H1 (cell line): ENCODE results near the gene AWAT2. TPM values are rescaled to one million over a fixed set of nuclear protein-coding genes. Genes with fewer than 3 reads are reported as not detected.

ENCODE experiments used
- CTCF ChIA-PET: fragments of 300-600 bp; sonication (Branson Sonifier 250); formaldehyde crosslinking; loops from one replicate; lab custom pipeline; 2021; ENCODE audit not compliant: partially characterized antibody; lab: Charles Lee
- POLR2A ChIA-PET: fragments of 300-600 bp; sonication (Branson Sonifier 250); formaldehyde crosslinking; loops from one replicate; lab custom pipeline; 2021; ENCODE audit warnings: inconsistent platforms; ENCODE audit not compliant: partially characterized antibody; lab: Charles Lee
- DNase-seq, 2 experiments: peaks; one replicate each; pipeline versions ENCODE4 v3.0.0 to v3.0.0-alpha.2; 2010 to 2022; ENCODE audit warnings: low spot score in 2 of 2, low read depth in 1 of 2, mixed read lengths in 1 of 2
- FAIRE-seq: peaks from 2 replicates; lab custom pipeline; 2011; peaks lifted over from hg19 to GRCh38; lab: Jason Lieb, UNC
- H2AFZ ChIP-seq: 2 replicates; pipeline ENCODE4 v1.8.1; 2012; ENCODE audit warnings: low read length, inconsistent platforms
- H2AK5ac ChIP-seq: 2 replicates; pipeline ENCODE4 v1.6.1; 2013; ENCODE audit warnings: low read depth, low read length
- H2BK120ac ChIP-seq: replicated peaks from 2 replicates; pipeline ENCODE3; 2013; ENCODE audit warnings: low read depth, low read length, inconsistent platforms
- H2BK12ac ChIP-seq: 2 replicates; pipeline ENCODE4 v1.6.1; 2013; ENCODE audit warnings: low read depth, low read length
- H2BK15ac ChIP-seq: 2 replicates; pipeline ENCODE4 v1.6.1; 2013; ENCODE audit warnings: low read length
- H2BK20ac ChIP-seq: 2 replicates; pipeline ENCODE4 v1.6.1; 2013; ENCODE audit warnings: low read length
- H2BK5ac ChIP-seq: 2 replicates; pipeline ENCODE4 v1.6.1; 2013; ENCODE audit warnings: low read depth, low read length
- H3K14ac ChIP-seq: 2 replicates; pipeline ENCODE4 v1.6.1; 2013; ENCODE audit warnings: inconsistent platforms; ENCODE audit not compliant: insufficient read length
- H3K18ac ChIP-seq: 2 replicates; pipeline ENCODE4 v1.6.1; 2013; ENCODE audit warnings: low read length; ENCODE audit errors: extremely low read depth
- H3K23ac ChIP-seq: 2 replicates; pipeline ENCODE4 v1.6.1; 2013; ENCODE audit warnings: inconsistent platforms; ENCODE audit not compliant: insufficient read length
- H3K23me2 ChIP-seq: 2 replicates; pipeline ENCODE4 v1.6.1; 2013; ENCODE audit warnings: low read depth, low read length
- H3K27ac ChIP-seq: 2 replicates; pipeline ENCODE4 v1.6.1; 2011; ENCODE audit warnings: low read depth, low read length, inconsistent platforms
- H3K27me3 ChIP-seq, 4 experiments: replicated peaks in 1 of 4; 1 replicate in 1 of 4; 2 replicates in 3 of 4; pipeline versions ENCODE4 v1.6.1 to v1.8.1; 2011 to 2013; ENCODE audit warnings: low read length in 3 of 4, mild to moderate bottlenecking in 3 of 4, inconsistent platforms in 2 of 4, mixed read lengths in 2 of 4, moderate library complexity in 1 of 4; ENCODE audit not compliant: control insufficient read depth in 3 of 4, insufficient read depth in 3 of 4; ENCODE audit errors: extremely low read depth in 1 of 4
- H3K36me3 ChIP-seq, 4 experiments: 2 replicates each; pipeline versions ENCODE4 v1.6.1 to v1.8.1; 2011 to 2013; ENCODE audit warnings: mild to moderate bottlenecking in 4 of 4, low read length in 3 of 4, moderate library complexity in 2 of 4, control low read depth in 1 of 4, inconsistent platforms in 1 of 4; ENCODE audit not compliant: insufficient read depth in 4 of 4, control insufficient read depth in 2 of 4
- H3K4ac ChIP-seq: replicated peaks from 2 replicates; pipeline ENCODE3; 2013; ENCODE audit warnings: low read length, low read depth, mixed read lengths, inconsistent platforms; ENCODE audit not compliant: insufficient read length
- H3K4me1 ChIP-seq, 4 experiments: replicated peaks in 1 of 4; 1 replicate in 1 of 4; 2 replicates in 3 of 4; pipeline versions ENCODE4 v1.6.1 to v1.8.1; 2011 to 2013; ENCODE audit warnings: low read length in 3 of 4, inconsistent platforms in 2 of 4, mixed read lengths in 1 of 4; ENCODE audit not compliant: insufficient read depth in 4 of 4, control insufficient read depth in 3 of 4
- H3K4me2 ChIP-seq, 2 experiments: 2 replicates each; pipeline versions ENCODE4 v1.6.1 to v1.8.1; 2011 to 2013; ENCODE audit warnings: low read depth in 2 of 2, low read length in 2 of 2, control low read depth in 1 of 2, inconsistent platforms in 1 of 2, mild to moderate bottlenecking in 1 of 2; ENCODE audit not compliant: insufficient read depth in 1 of 2
- H3K4me3 ChIP-seq, 4 experiments: fragments of 200-600, 300-600 bp in 1 of 4; sonication (generic), shearing (Covaris generic), sonication (Bioruptor Twin) in 1 of 4; 2 replicates each; pipeline versions ENCODE4 v1.5.1 to v1.8.1; 2011 to 2016; ENCODE audit warnings: low read length in 4 of 4, low read depth in 3 of 4, control low read depth in 2 of 4, inconsistent platforms in 2 of 4, mild to moderate bottlenecking in 2 of 4, mixed read lengths in 1 of 4, moderate library complexity in 1 of 4; ENCODE audit not compliant: insufficient read depth in 2 of 4; ENCODE audit errors: extremely low read depth in 1 of 4
- H3K56ac ChIP-seq: replicated peaks from 2 replicates; pipeline ENCODE3; 2013; ENCODE audit warnings: low read depth, mild to moderate bottlenecking, mixed read lengths, low read length, inconsistent platforms; ENCODE audit not compliant: insufficient read length
- H3K79me1 ChIP-seq: 2 replicates; pipeline ENCODE4 v1.6.1; 2013; ENCODE audit warnings: low read depth, low read length, control low read depth
- H3K79me2 ChIP-seq, 2 experiments: 2 replicates each; pipeline versions ENCODE4 v1.6.1 to v1.8.1; 2012 to 2013; ENCODE audit warnings: low read length in 2 of 2, mild to moderate bottlenecking in 2 of 2, inconsistent platforms in 1 of 2; ENCODE audit not compliant: insufficient read depth in 2 of 2, control insufficient read depth in 1 of 2
- H3K9ac ChIP-seq, 4 experiments: replicated peaks in 1 of 4; 1 replicate in 1 of 4; 2 replicates in 3 of 4; pipeline versions ENCODE4 v1.6.1 to v1.8.1; 2011 to 2013; ENCODE audit warnings: low read depth in 3 of 4, low read length in 3 of 4, control low read depth in 2 of 4, mild to moderate bottlenecking in 2 of 4, moderate library complexity in 2 of 4, inconsistent platforms in 1 of 4; ENCODE audit errors: extremely low read depth in 1 of 4
- H3K9me3 ChIP-seq, 2 experiments: 2 replicates each; pipeline versions ENCODE4 v1.6.1 to v1.8.1; 2012 to 2013; ENCODE audit warnings: mild to moderate bottlenecking in 2 of 2, moderate library complexity in 2 of 2, control low read depth in 1 of 2, inconsistent platforms in 1 of 2, low read depth in 1 of 2, low read length in 1 of 2, mixed read lengths in 1 of 2; ENCODE audit not compliant: insufficient read depth in 2 of 2
- H4K20me1 ChIP-seq, 2 experiments: replicated peaks in 1 of 2; 2 replicates each; pipeline versions ENCODE3 to v1.8.1; 2011 to 2013; ENCODE audit warnings: inconsistent platforms in 2 of 2, low read length in 2 of 2, mild to moderate bottlenecking in 1 of 2; ENCODE audit not compliant: insufficient read depth in 2 of 2, control insufficient read depth in 1 of 2
- H4K5ac ChIP-seq: 2 replicates; pipeline ENCODE4 v1.6.1; 2013; ENCODE audit warnings: low read length, low read depth, mixed read lengths, inconsistent platforms; ENCODE audit not compliant: insufficient read length
- H4K8ac ChIP-seq: 2 replicates; pipeline ENCODE4 v1.8.0; 2013; ENCODE audit warnings: mild to moderate bottlenecking, moderate library complexity, low read length, inconsistent platforms; ENCODE audit not compliant: insufficient read depth; ENCODE audit errors: extremely low read depth
- H4K91ac ChIP-seq: replicated peaks from 2 replicates; pipeline ENCODE3; 2013; ENCODE audit warnings: low read length, mixed read lengths, inconsistent platforms; ENCODE audit not compliant: insufficient read length
- WGBS, 2 experiments: shearing (Covaris generic) in 1 of 2; methylation state at CpG; one replicate each; pipeline versions ENCODE4 v1.1.6 to v1.1.7; 2013 to 2015; ENCODE audit warnings: low lambda C conversion rate in 2 of 2, mixed read lengths in 2 of 2, inconsistent platforms in 1 of 2, low coverage in 1 of 2, missing lambda C conversion rate in 1 of 2; ENCODE audit not compliant: insufficient replicate concordance in 2 of 2, insufficient coverage in 1 of 2, insufficient read length in 1 of 2; ENCODE audit errors: extremely low coverage in 1 of 2, missing lambda C conversion rate in 1 of 2; 5-methylcytosine and 5-hydroxymethylcytosine counted together
- polyA plus RNA-seq, 7 experiments: library from polyadenylated mRNA; depleted of rRNA in 3 of 7; stranded (reverse) in 5 of 7; unstranded in 2 of 7; fragments of >200 nt in 5 of 7; fragments of 200-250 nt in 2 of 7; gene quantifications; 1 replicate in 5 of 7; 2 replicates in 1 of 7; 4 replicates in 1 of 7; pipeline versions ENCODE4 v1.2.1 to v1.2.3, GENCODE V29; 2011 to 2013; ENCODE audit warnings: missing spikeins in 2 of 7, mixed read lengths in 2 of 7
- total RNA-seq: library from RNA; stranded (reverse); fragmentation: NEBNext Ultra II Directional; extraction: Animal tissue kit (Norgen Biotek cat#: 25700); gene quantifications from 2 replicates; pipeline ENCODE4 v1.2.1, GENCODE V29; 2021

Gene AWAT2
- total and polyA plus RNA-seq, 2 of the 8 experiments (the other 6 are each of a cell fraction or from before 2014, with no cell fraction given): not detected

DNA sequence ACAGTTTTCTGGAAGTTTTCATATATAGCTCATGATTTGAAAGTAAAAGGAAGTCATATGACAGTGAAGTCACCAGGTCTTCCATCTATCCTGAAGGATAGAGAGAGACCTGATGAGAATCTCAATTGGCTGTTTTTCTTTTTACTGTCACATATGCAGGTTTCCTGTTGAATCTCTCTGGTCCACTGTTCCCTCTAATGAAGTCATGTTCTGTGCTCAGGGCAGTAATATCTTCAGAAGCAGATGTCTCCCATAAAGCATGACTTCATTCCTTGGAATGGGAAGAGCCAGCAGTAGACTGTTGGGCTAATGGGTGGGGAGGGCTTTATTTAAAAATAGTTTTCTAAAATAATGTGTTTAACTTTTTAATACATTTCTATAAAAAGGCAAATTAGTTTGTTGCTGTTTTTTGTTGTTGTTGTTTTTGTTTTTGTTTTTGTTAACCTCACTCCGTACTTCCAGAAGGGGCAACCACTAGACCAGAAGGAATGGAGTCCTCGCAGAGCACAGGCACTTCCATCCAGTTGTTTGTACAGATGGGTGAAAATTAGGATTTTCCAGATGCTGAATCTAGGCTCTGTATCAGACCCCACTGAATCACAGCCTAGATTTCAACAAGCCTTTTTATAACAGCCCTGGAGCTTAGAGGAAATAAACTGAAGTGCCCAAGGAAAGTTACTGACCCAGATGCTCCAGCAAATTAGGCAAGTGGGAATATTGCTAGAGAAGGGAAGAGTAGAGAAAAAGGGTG is 54.2 kb downstream of the AWAT2 start:
- Histone ChIP-seq H4K20me1 (no peaks in the 10 kb centered on the region), H2AK5ac (no peak overlapping the region), H3K56ac (no peak overlapping the region), H3K9ac (no peak overlapping the region), H3K23me2 (no peaks in the 10 kb centered on the region), H3K79me1 (no peaks in the 10 kb centered on the region), H3K4me1 (no peaks in the 10 kb centered on the region), H3K27ac (no peak overlapping the region), H4K91ac (no peak overlapping the region), H3K14ac (no peak overlapping the region), H3K18ac (no peak overlapping the region), H2BK120ac (no peak overlapping the region), H2BK15ac (no peak overlapping the region), H2BK20ac (no peak overlapping the region), H2BK12ac (no peak overlapping the region), H3K4ac (no peak overlapping the region), H2BK5ac (no peak overlapping the region), H3K9me3 (peaks cover 0 to 4% of the 10 kb centered on the region in 2 experiments; a peak in 1 of 4 replicates), H4K8ac (no peak overlapping the region), H3K4me2 (no peak overlapping the region), H3K23ac (no peak overlapping the region), H3K4me3 (no peak overlapping the region), H3K79me2 (no peaks in the 10 kb centered on the region), H4K5ac (no peak overlapping the region), H3K27me3 (no peaks in the 10 kb centered on the region), H3K36me3 (no peaks in the 10 kb centered on the region), H2AFZ (no peak overlapping the region)
- DNase-seq (no peak), FAIRE-seq (no peak)
- ChIA-PET POLR2A (no interaction called here), CTCF (no interaction called here)
- 100% methylated on average over 2 of the region's 2 CpGs; no CpG with 5 or more reads in 1 of the 2 experiments for WGBS, 2 experiments
